NB4 (cell line): ENCODE measurements around the gene TEKTIP1.

Source experiments
- CTCF ChIP-seq: IDR thresholded peaks from one replicate; pipeline ENCODE4 v1.5.1; 2012; ENCODE audit warnings: low read depth, low read length
- MAX ChIP-seq: IDR thresholded peaks from 2 replicates; pipeline ENCODE4 v1.6.1; 2011; ENCODE audit warnings: low read depth, low read length
- POLR2A ChIP-seq: IDR thresholded peaks from 2 replicates; pipeline ENCODE4 v1.6.1; 2011; ENCODE audit warnings: mild to moderate bottlenecking; ENCODE audit not compliant: insufficient read length; ENCODE audit errors: extremely low read depth

- TF ChIP-seq POLR2A (no peak), MAX (no peak), CTCF (no peak)
Observed at GRCh38 chr19:3536429-3537100, 2.4 kb upstream of the TEKTIP1 start.
